ENCODE data around the gene DLG2.
A peak's percentile ranks its signal among the peaks of the same experiment; 100 is the strongest.

The DLG2 gene

DNA sequence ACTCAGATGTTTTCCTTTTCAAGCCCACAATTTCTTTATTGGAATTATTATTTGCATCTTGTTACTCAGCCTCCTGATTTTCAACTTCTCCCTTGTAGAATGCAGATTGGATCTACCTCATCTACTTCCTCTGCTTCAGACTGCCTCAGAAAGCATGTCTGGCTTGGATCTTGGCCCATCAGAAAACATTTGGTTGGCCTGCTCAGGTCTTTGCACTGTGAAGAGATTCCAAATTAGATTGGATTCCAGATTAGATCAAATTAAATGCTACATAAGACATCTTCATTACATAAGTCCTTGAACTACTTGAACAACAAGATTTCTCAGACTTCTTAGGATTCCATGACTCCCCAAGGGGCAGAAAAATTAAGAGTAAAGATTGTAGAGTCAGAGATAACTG is 358.0 kb downstream of the DLG2 start:
- Histone ChIP-seq H3K36me3 (ENCODE audit: control insufficient read depth in 1 of 2, insufficient read depth in 2 of 2, low read depth in 1 of 2, low read length in 2 of 2) (no peaks in the 10 kb centered on the region), H3K14ac (ENCODE audit: low read length in 2 of 2) (no peak overlapping the region), H2BK12ac (ENCODE audit: low read length in 2 of 2) (no peak overlapping the region), H3K4me1 (ENCODE audit: control insufficient read depth, insufficient read depth, low read depth, low read length) (no peaks in the 10 kb centered on the region), H3K4ac (ENCODE audit: low read depth in 1 of 2, low read length in 2 of 2) (no peak overlapping the region), H3K27me3 (ENCODE audit: control insufficient read depth in 1 of 2, insufficient read depth in 1 of 2, low read length in 2 of 2) (no peaks in the 10 kb centered on the region), H2AK5ac (ENCODE audit: low read length, severe bottlenecking) (no peak overlapping the region), H2BK15ac (ENCODE audit: low read depth, poor library complexity, severe bottlenecking) (no peak overlapping the region), H2AFZ (ENCODE audit: low read depth, low read length) (no peak overlapping the region), H3K4me2 (ENCODE audit: low read length, poor library complexity, severe bottlenecking) (no peak overlapping the region), H3K23ac (ENCODE audit: low read length in 2 of 2) (no peak overlapping the region), H3K9me3 (ENCODE audit: control insufficient read depth, low read length) (peaks cover 5% of the 10 kb centered on the region), H2BK120ac (ENCODE audit: low read depth, low read length) (no peak overlapping the region), H4K8ac (ENCODE audit: low read length) (no peak overlapping the region), H4K91ac (ENCODE audit: low read length) (no peak overlapping the region), H3K79me1 (replicated peaks; ENCODE audit: low read length, poor library complexity, severe bottlenecking) (no peaks in the 10 kb centered on the region), H2BK5ac (ENCODE audit: low read depth, low read length, poor library complexity, severe bottlenecking) (no peak overlapping the region), H3K27ac (ENCODE audit: low read length, poor library complexity, severe bottlenecking) (no peak overlapping the region), H3K4me3 (ENCODE audit: insufficient read depth in 1 of 2, low read depth in 1 of 2, low read length in 2 of 2) (no peak overlapping the region), H3K18ac (ENCODE audit: low read depth in 1 of 2, low read length in 2 of 2) (no peak overlapping the region), H3K9ac (ENCODE audit: low read length) (no peak overlapping the region)
- DNase-seq = no peak

DNA sequence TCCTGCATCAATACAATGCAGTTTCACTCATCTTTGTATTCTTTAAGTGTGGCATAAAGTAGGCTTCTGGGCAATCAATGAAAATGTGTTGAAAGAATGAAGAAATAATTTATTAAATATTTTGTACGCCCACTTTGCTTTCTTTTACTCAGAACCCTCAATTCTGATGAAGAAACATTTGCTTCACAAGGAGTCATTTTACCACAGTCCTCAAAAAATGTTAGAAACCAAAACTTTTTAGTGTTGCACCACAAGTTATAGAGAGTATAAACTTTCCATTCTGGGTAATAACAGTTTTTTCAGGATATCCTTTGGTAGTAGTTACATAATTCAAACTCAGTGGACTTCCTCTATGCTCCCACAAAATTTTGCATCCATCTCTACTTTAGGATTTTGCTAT is 360.5 kb downstream of the DLG2 start:
- no peaks in the 10 kb centered on the region for H3K36me3 ChIP-seq (ENCODE audit: control insufficient read depth in 1 of 2, insufficient read depth in 2 of 2, low read depth in 1 of 2, low read length in 2 of 2)
- no peak overlapping the region for H4K91ac ChIP-seq (ENCODE audit: low read length)
- no peak overlapping the region for H3K14ac ChIP-seq (ENCODE audit: low read length in 2 of 2)
- H4K8ac ChIP-seq (ENCODE audit: low read length) = no peak overlapping the region
- no peak overlapping the region for H2BK5ac ChIP-seq (ENCODE audit: low read depth, low read length, poor library complexity, severe bottlenecking)
- no peak overlapping the region for H3K23ac ChIP-seq (ENCODE audit: low read length in 2 of 2)
- DNase-seq = no peak
- H2BK15ac ChIP-seq (ENCODE audit: low read depth, poor library complexity, severe bottlenecking) = no peak overlapping the region
- H2AFZ ChIP-seq (ENCODE audit: low read depth, low read length) = no peak overlapping the region
- H2BK120ac ChIP-seq (ENCODE audit: low read depth, low read length) = no peak overlapping the region
- no peak overlapping the region for H2AK5ac ChIP-seq (ENCODE audit: low read length, severe bottlenecking)
- no peak overlapping the region for H3K18ac ChIP-seq (ENCODE audit: low read depth in 1 of 2, low read length in 2 of 2)
- no peak overlapping the region for H2BK12ac ChIP-seq (ENCODE audit: low read length in 2 of 2)
- H3K4me3 ChIP-seq (ENCODE audit: insufficient read depth in 1 of 2, low read depth in 1 of 2, low read length in 2 of 2) = no peak overlapping the region
- H3K4me2 ChIP-seq (ENCODE audit: low read length, poor library complexity, severe bottlenecking) = no peak overlapping the region
- no peaks in the 10 kb centered on the region for H3K4me1 ChIP-seq (ENCODE audit: control insufficient read depth, insufficient read depth, low read depth, low read length)
- no peak overlapping the region for H3K4ac ChIP-seq (ENCODE audit: low read depth in 1 of 2, low read length in 2 of 2)
- no peak overlapping the region for H3K9ac ChIP-seq (ENCODE audit: low read length)
- WGBS = no CpG with 5 or more reads among the region's 1 CpG
- H3K27ac ChIP-seq (ENCODE audit: low read length, poor library complexity, severe bottlenecking) = no peak overlapping the region
- no peaks in the 10 kb centered on the region for H3K79me1 ChIP-seq (replicated peaks; ENCODE audit: low read length, poor library complexity, severe bottlenecking)
- H3K9me3 ChIP-seq (ENCODE audit: control insufficient read depth, low read length) = no peaks in the 10 kb centered on the region
- no peaks in the 10 kb centered on the region for H3K27me3 ChIP-seq (ENCODE audit: control insufficient read depth in 1 of 2, insufficient read depth in 1 of 2, low read length in 2 of 2)

GRCh38 chr11:85263328-85263727 is 363.8 kb downstream of the DLG2 start:
- no peaks in the 10 kb centered on the region for H3K36me3 ChIP-seq (ENCODE audit: control insufficient read depth in 1 of 2, insufficient read depth in 2 of 2, low read depth in 1 of 2, low read length in 2 of 2)
- no peaks in the 10 kb centered on the region for H3K79me1 ChIP-seq (replicated peaks; ENCODE audit: low read length, poor library complexity, severe bottlenecking)
- no peaks in the 10 kb centered on the region for H3K4me1 ChIP-seq (ENCODE audit: control insufficient read depth, insufficient read depth, low read depth, low read length)
- peak overlapping the region; percentile 56 for H4K91ac ChIP-seq (ENCODE audit: low read length)
- no peak overlapping the region for H2BK12ac ChIP-seq (ENCODE audit: low read length in 2 of 2)
- H3K4ac ChIP-seq (ENCODE audit: low read depth in 1 of 2, low read length in 2 of 2) = no peak overlapping the region
- H2AK5ac ChIP-seq (ENCODE audit: low read length, severe bottlenecking) = no peak overlapping the region
- no peaks in the 10 kb centered on the region for H3K9me3 ChIP-seq (ENCODE audit: control insufficient read depth, low read length)
- no peak overlapping the region for H2AFZ ChIP-seq (ENCODE audit: low read depth, low read length)
- no peak overlapping the region for H2BK5ac ChIP-seq (ENCODE audit: low read depth, low read length, poor library complexity, severe bottlenecking)
- H3K23ac ChIP-seq (ENCODE audit: low read length in 2 of 2) = no peak overlapping the region
- no peaks in the 10 kb centered on the region for H3K27me3 ChIP-seq (ENCODE audit: control insufficient read depth in 1 of 2, insufficient read depth in 1 of 2, low read length in 2 of 2)
- no peak overlapping the region for H4K8ac ChIP-seq (ENCODE audit: low read length)
- no peak overlapping the region for H2BK15ac ChIP-seq (ENCODE audit: low read depth, poor library complexity, severe bottlenecking)
- H3K9ac ChIP-seq (ENCODE audit: low read length) = no peak overlapping the region
- no peak overlapping the region for H3K18ac ChIP-seq (ENCODE audit: low read depth in 1 of 2, low read length in 2 of 2)
- no peak overlapping the region for H2BK120ac ChIP-seq (ENCODE audit: low read depth, low read length)
- H3K27ac ChIP-seq (ENCODE audit: low read length, poor library complexity, severe bottlenecking) = no peak overlapping the region
- H3K14ac ChIP-seq (ENCODE audit: low read length in 2 of 2) = no peak overlapping the region
- 84% methylated on average over 3 of the region's 3 CpGs for WGBS
- no peak overlapping the region for H3K4me3 ChIP-seq (ENCODE audit: insufficient read depth in 1 of 2, low read depth in 1 of 2, low read length in 2 of 2)
- no peak overlapping the region for H3K4me2 ChIP-seq (ENCODE audit: low read length, poor library complexity, severe bottlenecking)
- DNase-seq = no peak

DNA sequence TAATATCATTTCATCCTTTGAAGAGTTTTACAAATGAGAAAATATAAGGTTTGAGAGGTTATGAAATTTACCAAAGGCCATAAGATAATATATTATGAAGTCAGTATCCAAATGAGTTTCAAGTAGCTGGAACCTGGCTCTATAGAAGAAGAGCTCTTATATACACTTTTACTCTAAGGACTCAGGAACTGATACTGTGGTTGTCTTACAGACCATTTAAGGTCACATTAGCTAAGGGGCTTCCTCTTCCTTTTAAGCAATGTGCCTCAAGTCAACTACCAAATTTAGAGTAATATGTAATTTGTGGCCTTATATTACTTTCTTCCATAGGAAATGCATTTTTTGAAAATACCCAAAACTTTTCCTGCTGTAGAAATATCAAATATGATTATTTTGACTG is 369.3 kb downstream of the DLG2 start:
- Histone ChIP-seq H3K27ac (ENCODE audit: low read length, poor library complexity, severe bottlenecking) (no peak overlapping the region), H3K4ac (ENCODE audit: low read depth in 1 of 2, low read length in 2 of 2) (no peak overlapping the region), H3K18ac (ENCODE audit: low read depth in 1 of 2, low read length in 2 of 2) (no peak overlapping the region), H2BK120ac (ENCODE audit: low read depth, low read length) (no peak overlapping the region), H3K4me3 (ENCODE audit: insufficient read depth in 1 of 2, low read depth in 1 of 2, low read length in 2 of 2) (no peak overlapping the region), H3K23ac (ENCODE audit: low read length in 2 of 2) (no peak overlapping the region), H4K91ac (ENCODE audit: low read length) (no peak overlapping the region), H2BK15ac (ENCODE audit: low read depth, poor library complexity, severe bottlenecking) (no peak overlapping the region), H3K36me3 (ENCODE audit: control insufficient read depth in 1 of 2, insufficient read depth in 2 of 2, low read depth in 1 of 2, low read length in 2 of 2) (no peaks in the 10 kb centered on the region), H2AFZ (ENCODE audit: low read depth, low read length) (no peak overlapping the region), H3K14ac (ENCODE audit: low read length in 2 of 2) (no peak overlapping the region), H3K79me1 (replicated peaks; ENCODE audit: low read length, poor library complexity, severe bottlenecking) (no peaks in the 10 kb centered on the region), H3K4me2 (ENCODE audit: low read length, poor library complexity, severe bottlenecking) (no peak overlapping the region), H4K8ac (ENCODE audit: low read length) (no peak overlapping the region), H2BK5ac (ENCODE audit: low read depth, low read length, poor library complexity, severe bottlenecking) (no peak overlapping the region), H2BK12ac (ENCODE audit: low read length in 2 of 2) (no peak overlapping the region), H3K9ac (ENCODE audit: low read length) (no peak overlapping the region), H3K9me3 (ENCODE audit: control insufficient read depth, low read length) (peaks cover 12% of the 10 kb centered on the region), H2AK5ac (ENCODE audit: low read length, severe bottlenecking) (no peak overlapping the region), H3K27me3 (ENCODE audit: control insufficient read depth in 1 of 2, insufficient read depth in 1 of 2, low read length in 2 of 2) (no peaks in the 10 kb centered on the region), H3K4me1 (ENCODE audit: control insufficient read depth, insufficient read depth, low read depth, low read length) (no peaks in the 10 kb centered on the region)
- DNase-seq = no peak

Measured in mesenchymal stem cell (in vitro differentiated cells and primary cell).